CD4-positive, alpha-beta T cell treated with Interleukin-15 for 1 hour (primary cell): ENCODE results near the gene PDIA6.
"Not testable (repeated sequence)": the region's sequence is repeated elsewhere in the genome, so short reads cannot be mapped to it uniquely, and the experiment has no call there.

Experiments used
- DNase-seq: peaks from one replicate; pipeline ENCODE4 v3.0.0-alpha.2; 2020

The PDIA6 gene

GRCh38 chr2:10832203-10832936 lies 19.8 kb upstream of the PDIA6 start:
- peak; percentile 72 for DNase-seq

GRCh38 chr2:10831400-10831985 lies 18.9 kb upstream of the PDIA6 start:
- no peak for DNase-seq

- DNase-seq = no peak
Measured at GRCh38 chr2:10830641-10831399, 18.2 kb upstream of the PDIA6 start.

GRCh38 chr2:10830203-10830602 lies 17.6 kb upstream of the PDIA6 start:
- no peak for DNase-seq

GRCh38 chr2:10829299-10829698 lies 16.7 kb upstream of the PDIA6 start:
- no peak for DNase-seq

GRCh38 chr2:10828346-10828745 lies 15.8 kb upstream of the PDIA6 start:
- DNase-seq = no peak

DNA sequence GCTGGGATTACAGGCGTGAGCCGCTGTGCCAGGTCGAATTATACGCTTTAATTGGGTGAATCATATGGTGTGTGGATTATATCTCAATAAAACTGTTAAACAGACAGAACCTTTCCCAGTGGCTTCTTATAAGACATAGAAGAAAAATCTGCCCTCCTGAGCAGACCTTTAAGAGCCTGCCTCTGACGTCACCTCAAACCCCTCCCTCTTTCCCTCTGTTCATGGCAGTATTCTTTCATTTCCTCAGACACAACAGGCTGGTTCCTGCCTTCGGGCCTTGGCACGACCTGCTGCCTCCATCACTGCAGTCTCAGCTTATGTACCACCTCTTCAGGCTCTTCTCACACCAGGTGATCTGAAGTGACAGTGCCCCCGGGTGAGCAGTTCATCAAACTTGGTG lies 14.0 kb upstream of the PDIA6 start:
- DNase-seq = no peak

GRCh38 chr2:10826026-10826425 lies 13.4 kb upstream of the PDIA6 start:
- DNase-seq = no peak

DNA sequence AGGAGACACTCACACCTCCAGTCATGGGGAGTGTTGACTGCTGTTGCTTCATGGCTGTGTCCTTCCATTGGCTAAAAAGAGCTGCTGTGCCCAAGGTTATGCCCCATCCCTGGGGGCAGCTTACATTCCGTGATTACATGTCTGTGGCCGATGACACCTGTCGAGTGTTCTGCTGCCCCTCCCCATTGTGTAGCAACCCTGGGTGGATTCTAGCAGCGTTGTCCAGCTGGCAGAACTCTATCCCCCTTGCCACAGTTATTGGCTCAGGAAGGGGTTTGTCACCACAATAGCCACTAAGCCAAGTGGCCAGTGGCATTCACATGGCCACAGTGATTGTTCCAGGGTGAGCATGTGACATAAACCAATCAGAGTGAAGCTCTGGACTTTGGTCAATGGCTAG lies 11.6 kb upstream of the PDIA6 start:
- DNase-seq = no peak

DNA sequence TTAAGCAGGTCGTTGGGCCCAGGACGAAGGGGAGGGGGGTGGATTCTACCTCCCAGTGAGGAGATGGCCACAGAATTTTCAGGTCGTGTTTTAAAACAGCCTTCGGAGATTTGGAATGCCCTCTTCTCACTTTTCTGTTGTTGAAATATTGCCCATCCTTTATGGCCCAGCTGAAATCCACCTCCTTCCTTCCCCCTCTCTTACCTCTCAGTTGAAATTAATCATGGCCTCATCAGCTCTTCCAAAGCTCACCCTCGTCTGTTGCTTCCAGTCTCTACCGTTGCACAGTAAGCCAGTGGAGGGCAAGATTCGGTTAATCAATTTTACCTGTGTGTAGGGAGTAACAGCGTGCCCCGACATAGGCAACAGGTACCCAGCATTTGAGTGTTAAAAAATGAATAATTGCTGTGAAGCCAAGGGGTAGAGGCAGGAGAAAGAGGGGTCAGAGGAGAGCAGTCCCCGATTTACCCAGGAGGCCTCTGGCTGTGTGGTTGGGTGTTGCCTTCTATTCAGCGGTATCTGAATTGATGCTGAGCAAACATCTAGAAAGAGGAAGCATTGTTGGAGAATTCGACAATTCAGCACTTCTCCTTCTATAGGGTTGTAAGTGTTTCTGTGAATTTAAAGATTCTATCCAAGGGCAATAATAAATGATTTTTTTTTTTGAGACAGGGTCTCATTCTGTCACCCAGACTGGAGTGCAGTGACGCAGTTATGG lies 8.6 kb upstream of the PDIA6 start:
- DNase-seq = no peak

- DNase-seq = no peak
Measured at GRCh38 chr2:10820562-10820961, 8.0 kb upstream of the PDIA6 start.

DNA sequence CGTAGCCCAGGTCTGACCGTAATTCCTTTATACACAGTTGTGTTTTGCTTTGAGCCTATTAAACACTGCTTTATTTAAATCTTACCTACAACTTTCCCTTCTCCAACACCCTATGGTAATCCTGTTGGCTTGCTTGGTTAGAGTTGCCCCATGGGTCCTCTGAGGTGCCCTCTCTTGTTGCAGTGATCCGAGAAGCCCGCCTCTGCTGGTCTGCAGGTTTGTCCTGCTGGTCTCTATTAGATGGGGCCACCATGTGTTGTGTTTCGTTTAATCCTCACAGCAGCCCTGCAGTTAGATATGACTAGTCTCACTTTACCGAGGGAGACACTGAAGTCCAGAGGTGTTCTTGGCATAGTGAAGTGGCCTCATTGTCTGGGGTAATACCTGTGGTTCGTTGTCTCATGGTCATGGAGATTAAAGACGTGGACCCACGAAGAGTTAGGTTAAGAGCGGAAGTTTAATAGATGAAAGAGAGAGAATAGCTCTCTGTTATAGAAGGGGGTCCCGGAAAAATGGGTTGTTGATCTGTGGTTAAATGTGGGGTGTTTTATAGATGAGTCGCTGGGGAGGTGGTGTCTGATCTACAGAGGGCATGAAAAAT lies 7.2 kb upstream of the PDIA6 start:
- DNase-seq = no peak

DNA sequence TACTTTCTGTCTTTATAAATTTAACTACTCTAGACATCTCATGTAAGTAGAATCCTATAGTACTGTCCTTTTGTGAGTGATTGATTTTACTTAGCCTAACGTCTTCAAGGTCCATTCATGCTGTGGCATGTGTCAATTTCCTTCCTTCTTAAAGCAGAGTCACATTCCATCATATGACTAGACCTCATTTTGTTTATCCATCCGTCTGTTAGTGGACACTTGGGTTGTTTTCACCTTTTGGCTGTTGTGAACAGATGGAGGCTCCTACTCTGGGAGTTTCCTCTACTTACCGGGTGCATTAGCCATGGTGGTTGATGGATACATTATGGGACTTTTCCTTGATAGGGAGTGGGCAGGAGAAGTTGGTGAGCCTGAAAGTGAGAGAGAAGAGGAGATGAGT lies 6.4 kb upstream of the PDIA6 start:
- no peak for DNase-seq

DNA sequence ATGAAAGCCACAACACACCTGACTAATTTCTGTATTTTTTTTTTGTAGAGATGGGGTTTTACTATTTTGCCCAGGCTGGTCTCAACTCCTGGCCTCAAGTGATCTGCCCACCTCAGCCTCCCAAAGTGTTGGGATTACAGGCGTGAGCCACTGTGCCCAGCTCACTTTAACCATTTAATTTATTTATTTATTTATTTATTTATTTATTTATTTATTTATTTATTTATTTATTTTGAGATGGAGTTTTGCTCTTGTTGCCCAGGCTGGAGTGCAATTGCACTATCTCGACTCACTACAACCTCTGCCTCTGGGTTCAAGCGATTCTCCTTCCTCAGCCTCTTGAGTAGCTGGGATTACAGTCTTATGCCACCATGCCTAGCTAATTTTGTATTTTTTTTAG lies 5.7 kb upstream of the PDIA6 start:
- DNase-seq = not testable (repeated sequence)

GRCh38 chr2:10817413-10817812 lies 4.8 kb upstream of the PDIA6 start:
- DNase-seq = no peak

DNA sequence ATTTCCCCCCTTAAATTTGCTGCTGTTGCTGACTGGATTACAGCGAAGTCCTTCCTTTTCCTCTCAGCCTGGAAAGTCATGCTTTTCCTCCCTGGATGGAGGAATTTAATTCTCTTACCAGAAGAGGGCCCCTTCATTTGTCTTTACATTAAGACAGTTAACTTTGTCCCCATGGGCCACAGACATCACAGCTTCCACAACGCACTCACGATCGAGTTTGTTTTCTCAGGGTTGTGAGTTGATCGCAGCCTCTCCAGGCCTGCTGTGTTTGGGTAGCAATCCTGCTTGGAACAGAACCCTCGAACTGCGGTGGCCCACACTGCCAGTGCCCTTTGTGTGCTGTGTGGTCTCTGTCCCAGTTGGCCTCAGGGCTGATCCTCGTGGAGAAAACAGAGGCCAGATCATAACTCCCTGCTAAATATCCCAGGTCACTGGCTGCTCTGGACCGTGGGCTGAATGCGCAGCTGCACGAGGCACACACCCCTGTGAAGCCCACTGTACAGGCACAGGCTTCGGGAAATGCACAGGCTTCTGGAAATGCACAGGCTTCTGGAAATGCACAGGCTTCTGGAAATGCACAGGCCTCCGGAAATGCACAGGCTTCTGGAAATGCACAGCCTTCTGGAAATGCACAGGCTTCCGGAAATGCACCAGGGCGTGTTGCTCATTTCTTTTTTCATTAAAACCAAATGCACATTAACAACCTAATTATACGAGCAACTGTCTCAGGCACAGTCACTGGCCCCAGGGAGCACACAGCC lies 2.2 kb upstream of the PDIA6 start:
- no peak for DNase-seq

GRCh38 chr2:10814142-10814541 lies 1.6 kb upstream of the PDIA6 start:
- no peak for DNase-seq

DNA sequence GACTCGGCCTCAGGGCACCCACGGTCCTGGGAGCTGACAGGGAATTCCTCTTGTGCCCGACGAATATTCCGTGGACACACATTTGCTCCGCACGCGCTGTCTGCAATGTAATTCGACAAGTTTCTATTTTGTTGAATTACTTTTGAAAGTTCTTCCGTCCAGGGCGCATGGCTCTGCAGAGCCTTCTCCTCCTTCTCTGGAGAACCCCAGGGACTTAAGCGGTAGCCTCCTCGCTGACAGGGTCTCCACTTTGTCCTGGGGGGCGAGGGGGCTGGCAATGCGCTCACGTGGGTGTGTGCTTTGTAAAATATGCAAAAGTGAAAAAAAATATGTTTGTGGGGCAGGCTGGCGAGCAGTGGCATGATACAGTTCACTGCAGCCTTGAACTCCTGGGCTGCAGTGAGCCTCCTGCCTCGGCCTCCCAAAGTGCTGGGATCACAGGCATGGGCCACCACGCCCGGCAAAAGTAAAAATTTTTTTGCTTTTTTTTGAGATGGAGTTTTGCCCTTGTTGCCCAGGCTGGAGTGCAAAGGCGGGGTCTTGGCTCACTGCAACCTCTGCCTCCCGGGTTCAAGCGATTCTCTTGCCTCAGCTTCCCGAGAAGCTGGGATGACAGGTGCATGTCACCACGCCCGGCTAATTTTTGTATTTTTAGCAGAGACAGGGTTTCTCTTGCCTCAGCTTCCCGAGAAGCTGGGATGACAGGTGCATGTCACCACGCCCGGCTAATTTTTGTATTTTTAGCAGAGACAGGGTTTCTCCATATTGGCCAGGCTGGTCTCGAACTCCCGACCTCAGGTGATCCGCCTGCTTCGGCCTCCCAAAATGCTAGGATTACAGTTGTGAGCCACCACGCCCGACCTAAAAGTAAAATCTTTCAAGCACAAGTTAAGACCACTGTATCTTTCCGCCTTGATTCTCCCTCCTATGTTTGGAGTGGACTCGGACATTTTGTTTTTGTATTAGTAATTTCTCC lies 866 bp upstream of the PDIA6 start:
- not testable (repeated sequence) for DNase-seq

- DNase-seq = no peak
Measured at GRCh38 chr2:10811517-10811916, 1.1 kb downstream of the PDIA6 start.

GRCh38 chr2:10810202-10811161 lies 2.1 kb downstream of the PDIA6 start:
- DNase-seq = no peak
